ENCODE results near the gene CCDC68.

Gene CCDC68

DNA sequence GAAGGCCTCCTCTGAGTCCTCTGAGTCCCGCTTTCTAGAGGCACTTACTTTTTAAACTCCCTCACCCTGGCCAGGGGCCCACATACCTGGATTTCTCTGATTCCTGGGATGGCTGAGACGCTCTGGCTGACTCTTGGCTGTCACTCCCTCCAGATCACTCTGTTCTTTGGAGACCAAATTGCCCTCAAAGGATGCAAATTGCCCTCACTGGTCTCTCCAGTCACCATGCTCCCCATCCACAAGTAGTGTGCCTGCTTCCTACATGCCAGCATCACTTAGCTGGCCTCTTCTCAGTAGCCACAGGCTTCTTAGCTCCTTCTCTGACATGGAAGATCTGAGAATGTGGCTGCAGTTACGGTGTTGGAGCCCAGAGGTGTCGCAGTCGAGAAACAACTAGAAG is 41.3 kb upstream of the CCDC68 start:
- Mint-ChIP-seq H3K4me1 (no peaks in the 10 kb centered on the region), H3K27ac (no peak overlapping the region), H3K9me3 (no peaks in the 10 kb centered on the region), H3K27me3 (ENCODE audit: low read depth) (peaks cover 4% of the 10 kb centered on the region), H3K4me3 (no peak overlapping the region), H3K36me3 (ENCODE audit: low read depth) (no peaks in the 10 kb centered on the region)
- TF ChIP-seq, protein P1, sequence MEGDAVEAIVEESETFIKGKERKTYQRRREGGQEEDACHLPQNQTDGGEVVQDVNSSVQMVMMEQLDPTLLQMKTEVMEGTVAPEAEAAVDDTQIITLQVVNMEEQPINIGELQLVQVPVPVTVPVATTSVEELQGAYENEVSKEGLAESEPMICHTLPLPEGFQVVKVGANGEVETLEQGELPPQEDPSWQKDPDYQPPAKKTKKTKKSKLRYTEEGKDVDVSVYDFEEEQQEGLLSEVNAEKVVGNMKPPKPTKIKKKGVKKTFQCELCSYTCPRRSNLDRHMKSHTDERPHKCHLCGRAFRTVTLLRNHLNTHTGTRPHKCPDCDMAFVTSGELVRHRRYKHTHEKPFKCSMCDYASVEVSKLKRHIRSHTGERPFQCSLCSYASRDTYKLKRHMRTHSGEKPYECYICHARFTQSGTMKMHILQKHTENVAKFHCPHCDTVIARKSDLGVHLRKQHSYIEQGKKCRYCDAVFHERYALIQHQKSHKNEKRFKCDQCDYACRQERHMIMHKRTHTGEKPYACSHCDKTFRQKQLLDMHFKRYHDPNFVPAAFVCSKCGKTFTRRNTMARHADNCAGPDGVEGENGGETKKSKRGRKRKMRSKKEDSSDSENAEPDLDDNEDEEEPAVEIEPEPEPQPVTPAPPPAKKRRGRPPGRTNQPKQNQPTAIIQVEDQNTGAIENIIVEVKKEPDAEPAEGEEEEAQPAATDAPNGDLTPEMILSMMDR (IDR thresholded peaks at IDR 0.05; ENCODE audit: unreplicated experiment in 3 of 3) = no peak

DNA sequence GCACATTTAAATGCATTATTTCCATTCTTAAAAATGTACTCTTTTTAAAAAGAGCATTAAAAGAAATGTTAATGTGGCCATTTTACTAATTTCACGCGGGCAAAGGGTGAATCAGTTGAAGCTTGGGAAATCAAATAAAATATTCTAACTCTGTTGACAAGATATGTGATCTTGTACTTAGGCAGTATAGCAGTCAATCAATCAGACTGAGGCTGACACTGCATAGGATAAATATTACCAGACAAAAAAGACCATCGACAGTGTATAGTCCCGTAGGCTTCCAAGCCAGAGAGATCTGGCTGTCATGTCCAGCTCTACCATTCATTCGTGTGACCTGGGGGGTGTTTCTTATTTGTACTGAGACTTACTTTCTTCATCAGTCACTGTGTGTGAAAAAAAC is 39.8 kb upstream of the CCDC68 start:
- H3K27ac Mint-ChIP-seq = no peak overlapping the region
- no peak overlapping the region for H3K4me3 Mint-ChIP-seq
- no peaks in the 10 kb centered on the region for H3K9me3 Mint-ChIP-seq
- no peaks in the 10 kb centered on the region for H3K36me3 Mint-ChIP-seq (ENCODE audit: low read depth)
- TF ChIP-seq, protein P1 (IDR thresholded peaks at IDR 0.05; ENCODE audit: unreplicated experiment in 3 of 3) = no peak
- H3K27me3 Mint-ChIP-seq (ENCODE audit: low read depth) = peaks cover 4% of the 10 kb centered on the region
- no peaks in the 10 kb centered on the region for H3K4me1 Mint-ChIP-seq

DNA sequence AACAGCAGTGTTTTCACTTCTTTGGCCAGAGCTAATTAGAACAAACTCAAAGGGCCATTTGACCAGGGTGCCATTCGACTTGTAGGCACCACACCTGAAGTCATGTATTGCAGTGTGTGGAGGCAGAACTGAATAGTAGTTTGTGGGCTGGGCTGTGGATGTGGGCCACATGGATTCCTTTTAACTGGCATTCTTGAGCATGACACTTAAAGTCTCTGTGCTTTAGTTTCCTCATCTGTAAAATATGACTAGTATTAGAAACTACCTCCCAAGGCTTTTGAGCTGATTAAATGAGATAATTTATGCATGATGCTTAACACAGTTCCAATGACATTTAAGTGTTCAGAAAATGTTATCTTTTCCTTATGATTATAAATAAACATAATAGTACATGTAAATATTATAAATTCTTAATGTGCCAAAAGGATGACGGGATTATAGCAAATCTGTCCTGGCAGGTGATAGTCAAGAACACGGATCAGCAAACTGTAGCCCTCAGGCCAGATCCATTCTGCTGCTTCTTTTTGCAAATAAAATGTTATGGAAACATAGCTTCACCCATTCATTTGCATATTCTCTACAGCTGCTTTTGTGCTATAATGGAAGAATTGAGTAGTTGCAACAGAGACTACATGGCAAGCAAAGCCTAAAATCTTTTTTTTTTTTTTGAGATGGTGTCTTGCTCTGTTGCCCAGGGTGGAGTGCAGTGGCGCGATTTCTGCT is 36.3 kb upstream of the CCDC68 start:
- TF ChIP-seq, protein P1 (IDR thresholded peaks at IDR 0.05; ENCODE audit: unreplicated experiment in 3 of 3) = no peak
- Mint-ChIP-seq H3K36me3 (ENCODE audit: low read depth) (no peaks in the 10 kb centered on the region), H3K4me3 (no peak overlapping the region), H3K4me1 (no peaks in the 10 kb centered on the region), H3K9me3 (no peaks in the 10 kb centered on the region), H3K27ac (no peak overlapping the region), H3K27me3 (ENCODE audit: low read depth) (no peaks in the 10 kb centered on the region)

DNA sequence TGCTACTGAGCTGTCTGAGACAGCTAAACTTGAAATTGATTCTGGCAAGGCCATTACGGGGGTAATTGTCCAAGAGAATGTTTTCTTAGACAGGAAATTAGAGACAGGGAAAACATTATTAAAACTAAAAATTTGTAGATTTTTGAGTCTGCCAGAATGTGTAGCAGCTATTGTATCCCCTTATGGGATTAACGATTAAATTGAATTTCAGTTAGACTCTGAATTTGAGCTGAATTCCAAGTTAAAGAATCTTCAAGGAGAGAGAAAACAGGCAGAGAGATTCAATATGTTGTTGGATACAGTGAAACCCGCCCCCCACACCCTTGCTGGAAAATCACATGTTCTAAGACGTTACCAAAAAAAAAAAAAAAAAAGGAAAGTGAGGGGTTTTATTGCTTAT is 32.7 kb upstream of the CCDC68 start:
- H3K4me3 Mint-ChIP-seq = no peak overlapping the region
- TF ChIP-seq, protein P1 (IDR thresholded peaks at IDR 0.05; ENCODE audit: unreplicated experiment in 3 of 3) = no peak
- no peaks in the 10 kb centered on the region for H3K36me3 Mint-ChIP-seq (ENCODE audit: low read depth)
- H3K4me1 Mint-ChIP-seq = no peaks in the 10 kb centered on the region
- no peaks in the 10 kb centered on the region for H3K27me3 Mint-ChIP-seq (ENCODE audit: low read depth)
- H3K9me3 Mint-ChIP-seq = no peaks in the 10 kb centered on the region
- H3K27ac Mint-ChIP-seq = no peak overlapping the region

DNA sequence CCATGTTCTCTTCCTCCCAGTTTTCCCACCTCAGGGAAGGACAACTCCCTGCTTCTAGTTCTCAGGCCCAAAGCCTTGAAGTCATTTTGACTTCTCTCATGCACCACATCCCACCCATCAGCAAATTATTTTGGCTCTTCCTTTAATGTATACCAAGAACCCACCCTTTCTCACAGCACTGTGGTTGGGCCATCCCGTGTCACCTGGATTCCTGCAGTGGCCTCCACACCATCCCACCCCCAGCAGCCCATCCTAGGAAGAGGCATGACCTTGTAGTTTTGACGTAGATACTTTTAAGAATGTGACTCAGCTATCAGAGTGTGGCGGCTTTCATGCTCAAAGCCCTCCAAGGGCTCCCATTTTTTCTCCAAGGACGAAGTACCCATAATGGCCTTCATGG is 25.6 kb upstream of the CCDC68 start:
- Mint-ChIP-seq H3K27ac (no peak overlapping the region), H3K4me3 (no peak overlapping the region), H3K9me3 (no peaks in the 10 kb centered on the region), H3K36me3 (ENCODE audit: low read depth) (no peaks in the 10 kb centered on the region), H3K27me3 (ENCODE audit: low read depth) (no peaks in the 10 kb centered on the region), H3K4me1 (no peaks in the 10 kb centered on the region)
- TF ChIP-seq, protein P1 (IDR thresholded peaks at IDR 0.05; ENCODE audit: unreplicated experiment in 3 of 3) = no peak

DNA sequence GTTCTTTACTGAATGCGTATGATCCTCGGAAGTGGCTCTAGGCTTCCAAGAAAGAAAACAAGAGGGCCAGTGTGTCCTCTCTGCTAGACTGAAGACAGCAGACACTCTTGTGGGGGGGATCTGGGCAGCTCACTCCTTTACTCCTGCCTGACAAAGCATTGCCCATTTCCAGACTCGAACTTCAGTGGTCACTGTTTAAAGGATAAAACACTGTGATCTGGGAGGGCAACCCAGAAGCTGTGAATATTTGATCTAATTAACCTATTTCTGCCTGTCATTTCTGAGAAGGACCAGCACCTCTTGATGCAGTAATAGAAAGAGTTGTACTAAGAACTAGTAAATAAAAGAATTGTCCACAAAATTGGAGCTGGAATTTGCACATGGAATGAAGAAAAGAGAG is 24.5 kb upstream of the CCDC68 start:
- Mint-ChIP-seq H3K4me1 (no peaks in the 10 kb centered on the region), H3K4me3 (no peak overlapping the region), H3K9me3 (no peaks in the 10 kb centered on the region), H3K27me3 (ENCODE audit: low read depth) (no peaks in the 10 kb centered on the region), H3K27ac (no peak overlapping the region), H3K36me3 (ENCODE audit: low read depth) (no peaks in the 10 kb centered on the region)
- TF ChIP-seq, protein P1 (IDR thresholded peaks at IDR 0.05; ENCODE audit: unreplicated experiment in 3 of 3) = no peak
